Spleen (tissue), 11 donors: ENCODE results near the gene IL1RN. TPM values are rescaled to one million over a fixed set of nuclear protein-coding genes. Genes with fewer than 3 reads are reported as not detected.

ENCODE experiments used
- DNase-seq: peaks from one replicate; pipeline ENCODE4 v3.0.0-alpha.2; 2020
- H3K27ac ChIP-seq, 8 donors: fragments of 200-600 bp; sonication (generic) in 7 of 8; 1 replicate in 4 of 8; 2 replicates in 4 of 8; pipeline versions ENCODE4 v1.5.0 to v1.8.0; 2016 to 2021; ENCODE audit warnings: inconsistent platforms in 4 of 8, mild to moderate bottlenecking in 4 of 8, moderate library complexity in 1 of 8
- H3K27me3 ChIP-seq, 7 donors: fragments of 200-600 bp; sonication (generic) in 6 of 7; replicated peaks in 1 of 7; 1 replicate in 4 of 7; 2 replicates in 3 of 7; pipeline versions ENCODE4 v1.5.0 to v1.8.0; 2016 to 2021; ENCODE audit warnings: inconsistent platforms in 3 of 7, mild to moderate bottlenecking in 1 of 7
- H3K36me3 ChIP-seq, 6 donors: fragments of 200-600 bp; sonication (generic) in 5 of 6; 1 replicate in 4 of 6; 2 replicates in 2 of 6; pipeline versions ENCODE4 v1.5.0 to v1.8.0; 2016 to 2021; ENCODE audit warnings: inconsistent platforms in 2 of 6
- H3K4me1 ChIP-seq, 6 donors: fragments of 200-600 bp; sonication (generic) in 5 of 6; 1 replicate in 3 of 6; 2 replicates in 3 of 6; pipeline versions ENCODE4 v1.5.0 to v1.8.0; 2016 to 2021; ENCODE audit warnings: inconsistent platforms in 3 of 6
- H3K4me3 ChIP-seq, 8 donors: fragments of 200-600 bp; sonication (generic) in 7 of 8; 1 replicate in 4 of 8; 2 replicates in 4 of 8; pipeline versions ENCODE4 v1.5.0 to v1.8.0; 2016 to 2021; ENCODE audit warnings: inconsistent platforms in 4 of 8, mild to moderate bottlenecking in 4 of 8, moderate library complexity in 2 of 8
- H3K9me3 ChIP-seq, 8 donors: fragments of 200-600 bp; sonication (generic) in 7 of 8; 1 replicate in 4 of 8; 2 replicates in 4 of 8; pipeline versions ENCODE4 v1.5.0 to v1.8.0; 2016 to 2021; ENCODE audit warnings: inconsistent platforms in 4 of 8
- CTCF ChIP-seq, 11 experiments: fragments of 200-600 bp in 7 of 11; fragments of 450-650 bp in 4 of 11; sonication (generic) in 4 of 11; IDR thresholded peaks in 8 of 11; conservative IDR thresholded peaks in 3 of 11; 1 replicate in 7 of 11; 2 replicates in 4 of 11; pipeline versions ENCODE4 v1.4.0 to v1.8.0; 2016 to 2021; ENCODE audit warnings: antibody characterized with exemption in 11 of 11, inconsistent platforms in 4 of 11, mild to moderate bottlenecking in 1 of 11
- POLR2A ChIP-seq, 3 donors: fragments of 450-650 bp; IDR thresholded peaks; one replicate each; pipeline ENCODE4 v1.5.1; 2017; ENCODE audit warnings: antibody characterized with exemption in 3 of 3, mild to moderate bottlenecking in 1 of 3
- POLR2AphosphoS5 ChIP-seq, 3 donors: sonication (generic); formaldehyde crosslinking; IDR thresholded peaks; one replicate each; pipeline ENCODE4 v1.5.1; 2017; ENCODE audit warnings: antibody characterized with exemption in 3 of 3
- WGBS, 5 donors: extraction: QIAGEN DNeasy Blood & Tissue Kit in 3 of 5; methylation state at CpG; one replicate each; pipeline versions ENCODE4 v1.1.5 to v1.1.7; 2013 to 2018; 5-methylcytosine and 5-hydroxymethylcytosine counted together
- intact Hi-C: fragments of 100-400 bp; cut with DNase I; formaldehyde crosslinking; loops from one replicate; pipeline ENCODE4 v1.15.0; 2023; ENCODE audit warnings: low total_unique reads
- polyA plus RNA-seq, 3 donors: library from polyadenylated mRNA; stranded (reverse); fragments of 200-250 nt; gene quantifications; one replicate each; pipeline ENCODE4 v1.2.1, GENCODE V29; 2013
- total RNA-seq, 7 donors: library from RNA; depleted of rRNA in 3 of 7; stranded (reverse); fragments of >200 nt in 3 of 7; fragmentation: NEBNext Ultra II Directional in 4 of 7; extraction: Animal tissue kit (Norgen Biotek cat#: 25700) in 4 of 7; gene quantifications; one replicate each; pipeline versions ENCODE4 v1.1.0 to v1.2.1, GENCODE V29; 2016 to 2021
- donor health status: healthy with polysubstance abuse.
- donor health status: DM: no; HTN: no; CAD: no; lungs with moderate emphysema.
- donor health status: DM: no; HTN: no; CAD: no.
- donor health status: Bipolar disorder and iron deficiency.
- donor health status: healthy.
- donor health status: DM: no; HTN: no; CAD: no.
- donor health status: DM: yes; HTN: yes; CAD: no.

Gene IL1RN
- total and polyA plus RNA-seq, 10 donors: 1.9 to 53.9 (median 12.0) TPM

DNA sequence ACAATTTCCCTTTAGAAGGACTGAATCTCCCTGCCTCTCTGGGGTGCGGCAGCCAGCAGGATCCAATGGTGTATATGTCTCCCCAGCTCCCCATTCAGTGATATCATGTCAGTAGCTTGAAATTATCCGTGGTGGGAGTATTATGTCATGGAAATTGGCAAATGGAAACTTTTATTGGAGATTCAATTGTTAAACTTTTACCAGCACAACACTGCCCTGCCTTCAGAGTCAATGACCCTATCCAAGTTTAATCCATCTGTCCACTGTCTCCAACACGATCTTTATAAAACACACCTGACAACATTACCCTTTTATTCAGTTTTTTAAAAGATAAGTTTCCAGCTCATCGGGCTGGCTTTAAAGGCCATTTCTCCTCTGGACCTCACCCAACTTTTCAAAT lies 5.0 kb upstream of the IL1RN start:
- H3K27me3 ChIP-seq: peaks cover 0 to 5% (median 0%) of the 10 kb centered on the region in 7 donors
- H3K36me3 ChIP-seq: no peaks in the 10 kb centered on the region
- intact Hi-C loops: no loop called here
- H3K27ac ChIP-seq: no peak overlapping the region
- no peaks in the 10 kb centered on the region for H3K9me3 ChIP-seq
- no peak overlapping the region for H3K4me3 ChIP-seq
- DNase-seq: no peak
- no peak for TF ChIP-seq CTCF (IDR thresholded peaks at IDR 0.05 in 8 of 11, conservative IDR thresholded peaks at IDR 0.05 in 3 of 11)
- TF ChIP-seq POLR2AphosphoS5 (IDR thresholded peaks at IDR 0.05): no peak
- TF ChIP-seq POLR2A (IDR thresholded peaks at IDR 0.05): no peak
- peaks cover 0 to 44% (median 17%) of the 10 kb centered on the region in 6 donors for H3K4me1 ChIP-seq
- 83 to 92% (median 88%) methylated on average over 4 of the region's 4 CpGs for WGBS, 5 donors

DNA sequence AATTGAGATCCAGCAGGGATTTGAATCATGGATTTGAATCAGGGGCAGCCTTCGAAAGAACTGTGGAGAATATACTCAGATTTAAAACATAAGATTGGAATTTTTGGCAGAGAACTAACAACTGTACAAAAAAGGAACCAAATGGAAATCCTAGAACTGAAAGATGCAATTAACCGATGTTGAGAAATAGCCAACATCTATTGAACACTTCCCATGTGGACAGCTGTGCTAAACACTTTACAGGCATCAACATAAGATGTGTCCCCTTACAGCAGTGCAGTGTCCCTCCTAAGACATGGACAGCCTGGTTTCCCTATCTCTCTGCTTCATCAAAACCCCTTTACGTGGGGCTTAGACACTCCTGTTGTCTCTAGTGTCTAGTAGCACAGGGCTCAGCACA lies 3.7 kb upstream of the IL1RN start:
- intact Hi-C loops: no loop called here
- no peak for DNase-seq
- Histone ChIP-seq H3K4me1 (peaks cover 0 to 48% (median 17%) of the 10 kb centered on the region in 6 donors), H3K4me3 (no peak overlapping the region), H3K27ac (peak overlapping the region in 6 of 8 donors; percentile 36 to 92 (median 74)), H3K27me3 (peaks cover 0 to 5% (median 0%) of the 10 kb centered on the region in 7 donors), H3K9me3 (no peaks in the 10 kb centered on the region), H3K36me3 (no peaks in the 10 kb centered on the region)
- 40 to 67% (median 56%) methylated on average over 3 of the region's 3 CpGs for WGBS, 5 donors
- TF ChIP-seq POLR2A (IDR thresholded peaks at IDR 0.05): no peak
- TF ChIP-seq POLR2AphosphoS5 (IDR thresholded peaks at IDR 0.05): no peak
- no peak for TF ChIP-seq CTCF (IDR thresholded peaks at IDR 0.05 in 8 of 11, conservative IDR thresholded peaks at IDR 0.05 in 3 of 11)

DNA sequence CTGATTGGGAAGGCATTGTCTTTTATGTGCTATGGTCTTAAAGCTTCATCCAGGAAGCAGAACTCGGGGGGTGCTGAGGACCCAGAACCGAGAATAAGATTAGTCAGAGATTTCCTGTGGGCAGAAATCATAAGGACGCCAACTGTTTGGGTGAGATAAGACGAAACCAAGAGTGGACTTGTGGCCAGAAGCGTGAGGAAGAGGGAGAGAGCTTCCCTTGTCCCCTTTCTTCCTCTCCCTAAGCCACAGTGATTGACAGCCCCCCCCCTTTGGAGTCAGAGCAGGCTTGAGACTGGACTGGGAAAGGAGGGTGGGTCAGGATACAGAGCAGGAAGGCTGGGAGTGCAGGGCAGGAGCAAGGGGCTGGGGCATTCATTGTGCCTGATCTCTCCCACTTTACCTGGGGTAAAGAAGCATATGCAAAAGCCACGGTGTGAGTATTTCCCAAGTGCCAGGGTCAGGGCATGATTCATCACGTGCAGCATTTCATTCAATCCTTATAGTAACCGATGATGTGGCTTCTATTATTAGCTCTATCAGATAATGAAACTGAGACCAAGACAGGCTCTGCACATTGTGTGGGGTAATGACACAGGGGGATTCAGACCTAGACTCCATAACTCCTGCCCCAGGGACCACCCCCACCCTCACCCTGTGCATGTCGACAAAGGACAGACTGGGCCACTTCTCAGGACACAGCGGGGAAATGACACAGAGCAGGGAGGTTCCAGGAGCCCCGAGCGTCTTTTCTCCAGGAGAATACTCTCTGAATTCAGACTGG lies 3.0 kb upstream of the IL1RN start:
- Histone ChIP-seq H3K4me1 (peaks cover 0 to 55% (median 17%) of the 10 kb centered on the region in 6 donors), H3K4me3 (no peak overlapping the region), H3K9me3 (no peaks in the 10 kb centered on the region), H3K27ac (peak overlapping the region in 6 of 8 donors; percentile 36 to 92 (median 74)), H3K36me3 (peaks cover 0 to 2% (median 0%) of the 10 kb centered on the region in 6 donors), H3K27me3 (peaks cover 0 to 5% (median 0%) of the 10 kb centered on the region in 7 donors)
- TF ChIP-seq CTCF (IDR thresholded peaks at IDR 0.05 in 8 of 11, conservative IDR thresholded peaks at IDR 0.05 in 3 of 11) (no peak), POLR2A (IDR thresholded peaks at IDR 0.05) (no peak), POLR2AphosphoS5 (IDR thresholded peaks at IDR 0.05) (no peak)
- 25 to 41% (median 29%) methylated on average over 12 of the region's 12 CpGs for WGBS, 5 donors
- DNase-seq: no peak
- intact Hi-C loops: no loop called here
